ENCODE measurements around the gene BCAP29. TPM values are rescaled to one million over a fixed set of nuclear protein-coding genes. Genes with fewer than 3 reads are reported as not detected.

Gene BCAP29
- total RNA-seq, 1 experiment from 2014 or later: 207 TPM

GRCh38 chr7:107644309-107644974 is 64.4 kb downstream of the BCAP29 start:
- peaks cover 6% of the 10 kb centered on the region; the same call in 1 of the 2 replicates for H3K4me1 ChIP-seq (replicated peaks)

GRCh38 chr7:107652642-107653041 is 72.6 kb downstream of the BCAP29 start:
- no peak for DNase-seq (ENCODE audit: low read depth in 1 of 2, low spot score in 2 of 2)
- no peaks in the 10 kb centered on the region for H3K36me3 ChIP-seq
- no peaks in the 10 kb centered on the region; the same call in 1 of the 2 replicates for H3K9me3 ChIP-seq (replicated peaks)
- no peaks in the 10 kb centered on the region; the same call in 1 of the 2 replicates for H3K27me3 ChIP-seq (replicated peaks)
- H3K4me1 ChIP-seq (replicated peaks): no peaks in the 10 kb centered on the region
- H3K4me3 ChIP-seq: no peak overlapping the region
- H3K27ac ChIP-seq: no peak overlapping the region

More at GRCh38 chr7:107644309-107644974, 64.4 kb downstream of the BCAP29 start:
- no peak overlapping the region for H3K4me3 ChIP-seq
- H3K9me3 ChIP-seq (replicated peaks): no peaks in the 10 kb centered on the region
- no peak for DNase-seq (ENCODE audit: low read depth in 1 of 2, low spot score in 2 of 2)
- H3K27ac ChIP-seq: no peak overlapping the region
- no peaks in the 10 kb centered on the region for H3K27me3 ChIP-seq (replicated peaks)
- no peaks in the 10 kb centered on the region for H3K36me3 ChIP-seq

DNA sequence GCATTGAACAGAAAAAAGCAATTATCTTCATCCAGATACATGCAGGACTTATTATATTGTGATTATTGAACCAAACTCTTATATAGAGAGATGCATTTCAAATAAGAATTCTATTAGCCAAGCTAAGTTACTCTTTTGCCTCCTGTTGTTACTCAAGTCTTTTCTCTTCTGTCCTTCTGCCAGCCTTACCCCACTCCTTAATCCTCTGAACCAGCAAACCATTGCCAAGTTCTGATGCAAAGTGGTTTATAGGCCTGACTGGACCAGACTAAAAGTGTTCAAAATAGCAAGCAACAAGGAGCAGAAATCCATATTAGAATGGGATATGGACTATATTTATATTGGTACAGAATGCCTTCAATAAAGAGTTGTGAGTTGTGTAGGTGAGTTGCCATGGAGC is 78.4 kb downstream of the BCAP29 start:
- Histone ChIP-seq H3K36me3 (no peaks in the 10 kb centered on the region), H3K4me1 (replicated peaks) (peaks cover 23% of the 10 kb centered on the region), H3K27ac (no peak overlapping the region), H3K4me3 (no peak overlapping the region), H3K27me3 (replicated peaks) (peaks cover 35% of the 10 kb centered on the region), H3K9me3 (replicated peaks) (no peaks in the 10 kb centered on the region)
- DNase-seq (ENCODE audit: low read depth in 1 of 2, low spot score in 2 of 2): no peak

GRCh38 chr7:107659666-107660065 is 79.6 kb downstream of the BCAP29 start:
- H3K36me3 ChIP-seq: no peaks in the 10 kb centered on the region
- H3K4me1 ChIP-seq (replicated peaks): peaks cover 23% of the 10 kb centered on the region

GRCh38 chr7:107660381-107661080 is 80.5 kb downstream of the BCAP29 start, which contains the start of gene SLC26A4:
Gene SLC26A4 (plus strand): TSS chr7:107660828. CDS start chr7:107661642, 814 bp downstream.
- peak within 1 kb of the TSS; percentile 28 for H3K4me3 ChIP-seq
- H3K27me3 ChIP-seq (replicated peaks): peaks cover 35% of the 10 kb centered on the region
- H3K36me3 ChIP-seq: no peaks in the 10 kb centered on the region
- H3K27ac ChIP-seq: no peak within 1 kb of the TSS
- DNase-seq (ENCODE audit: low read depth in 1 of 2, low spot score in 2 of 2): no peak
- H3K4me1 ChIP-seq (replicated peaks): peaks cover 23% of the 10 kb centered on the region
- H3K9me3 ChIP-seq (replicated peaks): no peaks in the 10 kb centered on the region

More at GRCh38 chr7:107659666-107660065, 79.6 kb downstream of the BCAP29 start:
- DNase-seq (ENCODE audit: low read depth in 1 of 2, low spot score in 2 of 2): no peak
- H3K27ac ChIP-seq: no peak overlapping the region
- no peak overlapping the region for H3K4me3 ChIP-seq
- no peaks in the 10 kb centered on the region for H3K9me3 ChIP-seq (replicated peaks)
- peaks cover 35% of the 10 kb centered on the region for H3K27me3 ChIP-seq (replicated peaks)

- Histone ChIP-seq H3K4me3 (peak overlapping the region; percentile 28), H3K4me1 (replicated peaks) (peaks cover 23% of the 10 kb centered on the region), H3K27ac (no peak overlapping the region), H3K27me3 (replicated peaks) (peaks cover 35% of the 10 kb centered on the region), H3K36me3 (no peaks in the 10 kb centered on the region), H3K9me3 (replicated peaks) (no peaks in the 10 kb centered on the region)
- peak; percentile 39 to 54 for DNase-seq (ENCODE audit: low read depth in 1 of 2, low spot score in 2 of 2)
Observed at GRCh38 chr7:107661081-107661864, 81.2 kb downstream of the BCAP29 start.

GRCh38 chr7:107661865-107662379 is 81.9 kb downstream of the BCAP29 start:
- Histone ChIP-seq H3K9me3 (replicated peaks) (no peaks in the 10 kb centered on the region), H3K36me3 (no peaks in the 10 kb centered on the region), H3K4me1 (replicated peaks) (peaks cover 23% of the 10 kb centered on the region), H3K27me3 (replicated peaks) (peaks cover 35% of the 10 kb centered on the region), H3K27ac (no peak overlapping the region), H3K4me3 (peak overlapping the region; percentile 28)
- no peak for DNase-seq (ENCODE audit: low read depth in 1 of 2, low spot score in 2 of 2)

DNA sequence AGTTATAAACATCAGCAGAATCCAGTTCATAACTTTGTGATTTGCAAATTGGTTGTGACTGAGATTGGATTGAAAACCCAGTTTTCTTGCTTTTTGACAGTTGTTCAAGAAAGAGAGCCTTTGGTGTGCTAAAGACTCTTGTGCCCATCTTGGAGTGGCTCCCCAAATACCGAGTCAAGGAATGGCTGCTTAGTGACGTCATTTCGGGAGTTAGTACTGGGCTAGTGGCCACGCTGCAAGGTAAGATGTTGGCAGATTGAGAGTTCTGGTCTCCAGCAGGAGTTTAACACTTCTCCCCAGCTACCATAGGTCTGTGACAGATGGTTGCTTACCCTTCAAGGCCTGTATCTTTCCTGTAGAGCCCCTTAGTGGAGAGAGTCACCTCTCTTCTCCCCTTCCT is 83.2 kb downstream of the BCAP29 start:
- no peak overlapping the region for H3K27ac ChIP-seq
- peaks cover 23% of the 10 kb centered on the region for H3K4me1 ChIP-seq (replicated peaks)
- H3K4me3 ChIP-seq: no peak overlapping the region
- no peaks in the 10 kb centered on the region for H3K36me3 ChIP-seq
- H3K9me3 ChIP-seq (replicated peaks): no peaks in the 10 kb centered on the region
- H3K27me3 ChIP-seq (replicated peaks): peaks cover 38% of the 10 kb centered on the region
- no peak for DNase-seq (ENCODE audit: low read depth in 1 of 2, low spot score in 2 of 2)

DNA sequence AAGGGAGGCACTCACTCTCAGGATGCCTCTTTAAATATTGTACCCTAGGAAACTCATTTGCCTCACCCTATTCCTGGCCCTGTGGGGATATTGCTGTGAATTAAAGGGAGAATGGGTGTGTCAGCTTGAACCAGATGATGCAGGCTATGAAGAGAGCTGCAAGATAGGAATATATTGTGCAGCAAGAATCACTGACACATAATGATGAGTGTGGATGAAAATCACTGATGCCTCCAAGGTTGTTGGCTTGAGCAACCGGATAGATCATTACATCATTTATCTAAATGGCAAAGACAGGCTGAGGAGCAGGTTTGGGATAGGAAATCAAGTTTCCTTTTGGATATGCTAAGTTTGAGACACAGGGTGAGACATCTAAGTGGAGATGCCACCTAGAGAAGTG is 86.7 kb downstream of the BCAP29 start:
- Histone ChIP-seq H3K4me3 (no peak overlapping the region), H3K27ac (no peak overlapping the region), H3K27me3 (replicated peaks) (peaks cover 9% of the 10 kb centered on the region), H3K9me3 (replicated peaks) (no peaks in the 10 kb centered on the region), H3K4me1 (replicated peaks) (peaks cover 2% of the 10 kb centered on the region; the same call in 1 of the 2 replicates), H3K36me3 (no peaks in the 10 kb centered on the region)
- no peak for DNase-seq (ENCODE audit: low read depth in 1 of 2, low spot score in 2 of 2)

GRCh38 chr7:107667341-107667740 is 87.3 kb downstream of the BCAP29 start:
- Histone ChIP-seq H3K9me3 (replicated peaks) (no peaks in the 10 kb centered on the region), H3K4me1 (replicated peaks) (no peaks in the 10 kb centered on the region), H3K27ac (no peak overlapping the region), H3K36me3 (no peaks in the 10 kb centered on the region), H3K4me3 (no peak overlapping the region), H3K27me3 (replicated peaks) (peaks cover 3% of the 10 kb centered on the region)
- no peak for DNase-seq (ENCODE audit: low read depth in 1 of 2, low spot score in 2 of 2)

DNA sequence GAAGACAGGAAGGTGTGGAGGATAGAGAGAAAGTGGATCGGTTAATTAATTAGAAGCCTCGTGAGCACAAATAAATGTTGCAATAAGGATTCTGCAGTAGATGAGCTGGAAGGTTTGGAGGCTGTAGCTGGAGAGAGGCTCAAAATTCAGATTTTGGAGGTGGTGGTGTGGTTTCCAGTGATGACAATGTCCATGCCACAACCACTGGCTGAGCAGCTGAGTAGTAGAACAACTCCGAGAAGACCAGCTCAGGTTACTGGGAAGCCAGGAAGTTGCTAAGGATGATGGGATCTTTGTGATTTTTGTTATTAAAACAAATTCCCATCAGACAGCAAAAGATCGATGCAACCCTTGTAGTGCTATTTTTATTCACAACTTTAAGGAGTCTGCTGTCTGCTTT is 88.2 kb downstream of the BCAP29 start:
- H3K36me3 ChIP-seq: no peaks in the 10 kb centered on the region
- H3K27me3 ChIP-seq (replicated peaks): peaks cover 3% of the 10 kb centered on the region
- no peak for DNase-seq (ENCODE audit: low read depth in 1 of 2, low spot score in 2 of 2)
- H3K27ac ChIP-seq: no peak overlapping the region
- no peaks in the 10 kb centered on the region for H3K9me3 ChIP-seq (replicated peaks)
- H3K4me1 ChIP-seq (replicated peaks): no peaks in the 10 kb centered on the region
- no peak overlapping the region for H3K4me3 ChIP-seq

Data from SJSA1 (cell line).